Bronchial epithelial cell (primary cell): ENCODE measurements around the gene CCDC15. TPM values are rescaled to one million over a fixed set of nuclear protein-coding genes. Genes with fewer than 3 reads are reported as not detected.
A peak's percentile ranks its signal among the peaks of the same experiment; 100 is the strongest.

Experiments
- DNase-seq: peaks from one replicate; pipeline ENCODE4 v3.0.0-alpha.2; 2010; ENCODE audit warnings: low read depth
- FAIRE-seq: peaks from 2 replicates; lab custom pipeline; 2011; peaks lifted over from hg19 to GRCh38; lab: Jason Lieb, UNC
- H3K27me3 ChIP-seq: 2 replicates; pipeline ENCODE4 v1.5.1; 2011; ENCODE audit warnings: low read length; ENCODE audit not compliant: control insufficient read depth, insufficient read depth
- H3K36me3 ChIP-seq: 2 replicates; pipeline ENCODE4 v1.5.1; 2011; ENCODE audit warnings: low read length; ENCODE audit not compliant: control insufficient read depth, insufficient read depth
- H3K4me3 ChIP-seq: 2 replicates; pipeline ENCODE4 v1.5.1; 2011; ENCODE audit warnings: mild to moderate bottlenecking, low read depth, low read length, control low read depth
- total RNA-seq: library from RNA; depleted of rRNA; stranded (reverse); fragments of >200 nt; gene quantifications from 2 replicates; pipeline ENCODE4 v1.2.1, GENCODE V29; 2014
- TF ChIP-seq, protein P1 (sequence below): IDR thresholded peaks from 2 replicates; pipeline ENCODE4 v1.5.1; 2011; ENCODE audit warnings: mild to moderate bottlenecking, moderate library complexity, low read length, control low read depth, inconsistent platforms; ENCODE audit not compliant: insufficient read depth, severe bottlenecking

Gene CCDC15
- total RNA-seq, 1 donor from 2014 or later = 1.1 TPM

DNA sequence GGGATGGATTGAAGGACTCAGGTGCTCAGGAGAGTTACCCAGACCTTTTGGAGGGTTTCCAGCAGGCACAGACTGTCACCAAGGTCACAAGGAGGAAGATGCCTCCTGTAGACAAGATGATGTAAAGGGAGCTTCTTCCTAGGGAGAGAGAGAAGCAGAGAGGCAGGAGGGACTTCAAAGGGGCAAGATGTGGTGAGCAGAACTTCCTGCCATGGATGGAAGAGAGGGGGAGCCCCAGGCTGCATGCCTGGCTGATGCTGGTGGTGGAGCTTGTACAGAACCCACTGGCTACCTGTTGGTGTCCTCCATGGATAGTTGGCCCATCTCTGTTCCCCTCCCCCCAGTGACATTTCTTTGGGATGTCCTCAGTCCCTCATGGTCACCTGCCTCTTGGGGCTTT lies 30.7 kb upstream of the CCDC15 start:
- no peaks in the 10 kb centered on the region for H3K27me3 ChIP-seq
- TF ChIP-seq, protein P1, sequence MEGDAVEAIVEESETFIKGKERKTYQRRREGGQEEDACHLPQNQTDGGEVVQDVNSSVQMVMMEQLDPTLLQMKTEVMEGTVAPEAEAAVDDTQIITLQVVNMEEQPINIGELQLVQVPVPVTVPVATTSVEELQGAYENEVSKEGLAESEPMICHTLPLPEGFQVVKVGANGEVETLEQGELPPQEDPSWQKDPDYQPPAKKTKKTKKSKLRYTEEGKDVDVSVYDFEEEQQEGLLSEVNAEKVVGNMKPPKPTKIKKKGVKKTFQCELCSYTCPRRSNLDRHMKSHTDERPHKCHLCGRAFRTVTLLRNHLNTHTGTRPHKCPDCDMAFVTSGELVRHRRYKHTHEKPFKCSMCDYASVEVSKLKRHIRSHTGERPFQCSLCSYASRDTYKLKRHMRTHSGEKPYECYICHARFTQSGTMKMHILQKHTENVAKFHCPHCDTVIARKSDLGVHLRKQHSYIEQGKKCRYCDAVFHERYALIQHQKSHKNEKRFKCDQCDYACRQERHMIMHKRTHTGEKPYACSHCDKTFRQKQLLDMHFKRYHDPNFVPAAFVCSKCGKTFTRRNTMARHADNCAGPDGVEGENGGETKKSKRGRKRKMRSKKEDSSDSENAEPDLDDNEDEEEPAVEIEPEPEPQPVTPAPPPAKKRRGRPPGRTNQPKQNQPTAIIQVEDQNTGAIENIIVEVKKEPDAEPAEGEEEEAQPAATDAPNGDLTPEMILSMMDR = no peak
- no peak overlapping the region for H3K4me3 ChIP-seq
- FAIRE-seq (no peak), DNase-seq (no peak)
- no peaks in the 10 kb centered on the region for H3K36me3 ChIP-seq

DNA sequence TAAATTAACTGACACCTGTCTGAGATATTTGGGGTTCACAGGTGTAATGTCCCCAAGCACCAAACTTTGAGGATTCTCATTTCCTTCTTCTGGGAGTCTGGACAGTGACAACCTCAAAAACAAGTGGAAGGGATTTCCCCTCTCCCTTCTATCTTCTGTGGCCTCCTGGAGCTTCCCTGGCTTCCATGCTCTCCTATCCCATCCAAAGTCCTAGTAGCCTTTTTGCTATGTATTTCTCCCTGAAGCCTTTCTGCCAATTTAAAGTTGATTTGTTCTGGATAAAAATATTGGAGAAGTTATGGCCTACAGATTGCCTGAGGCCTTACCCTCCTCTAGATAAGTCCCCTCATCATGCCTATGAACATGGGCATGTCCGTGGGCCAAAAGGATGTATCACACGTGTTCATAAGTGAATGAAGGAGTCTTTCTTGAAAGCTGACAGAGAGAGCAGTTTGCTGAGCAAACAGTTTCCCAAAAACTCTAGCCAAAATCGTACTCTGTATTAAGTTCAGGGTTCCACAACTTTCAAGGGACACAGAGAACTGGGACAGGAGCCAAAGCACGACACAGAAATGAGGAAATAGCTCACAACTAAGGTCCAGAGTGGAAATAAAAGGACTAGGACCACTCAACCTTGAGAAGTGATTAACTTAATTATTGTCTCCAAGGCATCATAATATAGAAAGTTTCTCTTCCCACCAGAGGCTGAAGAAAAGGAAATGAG lies 24.9 kb upstream of the CCDC15 start:
- H3K27me3 ChIP-seq = no peaks in the 10 kb centered on the region
- TF ChIP-seq, protein P1 = no peak

DNA sequence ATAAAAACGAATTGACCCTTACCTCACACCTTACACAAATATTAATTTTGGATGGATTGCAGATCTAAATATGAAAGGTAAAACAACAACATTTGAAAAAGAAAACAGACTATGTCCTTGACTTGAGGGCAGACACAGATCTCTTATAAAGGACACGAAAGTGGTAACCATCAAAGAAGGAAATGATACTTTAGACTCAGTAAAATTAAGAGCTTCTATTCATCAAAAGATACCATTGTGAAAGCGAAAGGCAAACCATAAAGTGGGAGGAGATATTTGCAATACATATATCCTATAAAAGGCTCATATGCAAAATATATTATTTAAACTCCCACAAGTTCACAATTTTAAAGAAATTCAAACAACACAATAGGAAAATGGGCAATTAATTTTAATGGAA lies 23.2 kb upstream of the CCDC15 start:
- no peak for FAIRE-seq
- TF ChIP-seq, protein P1 = no peak
- DNase-seq = no peak

More for the DNA sequence above, 24.9 kb upstream of the CCDC15 start:
- Histone ChIP-seq H3K4me3 (no peak overlapping the region), H3K36me3 (no peaks in the 10 kb centered on the region)
- DNase-seq (no peak), FAIRE-seq (no peak)

DNA sequence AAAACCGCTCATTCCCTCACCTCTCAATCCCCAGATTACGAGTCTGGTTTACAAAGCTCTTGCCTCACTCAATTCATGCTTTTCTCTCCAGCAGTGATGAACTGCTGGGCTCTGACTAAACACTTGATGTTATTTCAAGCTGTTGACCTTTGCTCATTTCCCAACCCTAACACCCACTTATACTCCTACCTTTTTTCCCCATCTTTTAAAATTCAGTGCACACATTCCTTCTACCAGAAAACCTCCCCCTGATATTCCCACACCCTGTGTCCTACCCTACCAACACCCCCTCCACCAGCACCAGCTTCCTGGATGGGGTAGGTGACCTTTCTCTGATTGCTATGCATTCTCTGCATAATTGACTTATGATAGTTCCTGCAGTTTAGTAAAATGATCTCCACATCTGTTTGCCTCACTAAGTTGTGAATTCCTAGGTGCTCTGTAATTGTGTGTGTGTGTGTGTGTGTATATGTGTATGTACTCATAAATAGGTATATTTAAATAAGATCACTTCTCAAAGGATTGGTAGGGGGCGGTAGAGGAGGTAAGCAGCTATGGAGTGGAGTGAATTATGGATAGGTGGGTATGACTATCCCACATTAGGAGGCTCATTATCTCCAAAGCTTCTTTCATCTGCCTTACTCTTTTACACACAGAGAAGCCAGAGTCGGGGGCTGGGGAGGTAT lies 19.0 kb upstream of the CCDC15 start:
- FAIRE-seq (no peak), DNase-seq (peak; percentile 31)
- TF ChIP-seq, protein P1 = no peak
- H3K36me3 ChIP-seq = no peaks in the 10 kb centered on the region
- H3K4me3 ChIP-seq = no peak overlapping the region
- H3K27me3 ChIP-seq = peaks cover 2% of the 10 kb centered on the region

More for the DNA sequence above, 23.2 kb upstream of the CCDC15 start:
- Histone ChIP-seq H3K4me3 (no peak overlapping the region), H3K27me3 (no peaks in the 10 kb centered on the region), H3K36me3 (no peaks in the 10 kb centered on the region)

DNA sequence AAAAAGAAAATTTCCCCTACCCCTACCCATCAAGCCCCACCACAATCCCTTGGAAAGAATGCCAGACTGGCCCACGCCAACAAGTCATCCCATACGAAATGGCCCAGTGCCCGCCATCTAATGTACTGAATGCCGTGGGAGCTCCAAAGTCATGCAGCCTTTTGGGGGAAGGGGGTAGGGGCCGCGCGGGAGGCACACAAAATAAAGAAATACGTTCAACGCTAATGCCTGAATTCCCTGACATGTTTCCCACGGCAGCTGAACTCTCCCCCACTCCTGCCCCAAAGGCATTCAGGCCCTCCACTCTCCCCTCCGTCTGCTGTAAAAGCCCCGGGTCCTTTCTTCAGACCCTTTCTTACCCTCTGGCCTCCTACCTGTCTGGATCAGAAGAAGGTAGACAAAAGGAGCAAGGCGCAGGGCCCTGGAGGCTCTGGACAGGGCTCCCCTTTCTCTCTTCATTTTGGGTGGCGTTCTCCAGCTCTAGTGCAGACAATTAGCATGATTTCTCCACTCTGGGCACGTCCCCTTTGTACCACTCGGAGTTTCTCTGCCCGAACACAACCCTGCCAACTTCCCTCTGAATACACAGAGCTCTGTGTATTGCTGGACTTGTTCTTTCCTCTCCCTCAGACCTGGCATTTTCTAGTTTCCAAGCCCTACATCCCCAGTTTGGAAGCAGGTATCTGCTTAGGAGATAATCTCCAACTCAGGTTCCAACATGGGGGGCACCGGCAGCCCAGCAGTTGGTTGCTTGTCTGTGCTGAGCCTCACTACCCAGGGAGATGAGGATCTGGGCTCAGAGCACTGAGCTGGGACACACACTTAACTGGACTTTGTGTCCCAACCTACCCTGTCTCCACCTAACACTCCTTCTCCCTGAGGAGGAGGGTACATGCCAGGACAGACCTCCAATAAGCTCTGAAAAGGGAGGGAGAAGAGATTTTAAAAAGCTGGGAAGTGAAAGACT lies 18.2 kb upstream of the CCDC15 start, which contains the start of gene HEPACAM:
Gene HEPACAM (minus strand): TSS at position 500 of the 967 bp plus-strand sequence. CDS start 41 bp downstream, at position 459.
- DNase-seq = no peak
- peaks cover 2% of the 10 kb centered on the region for H3K27me3 ChIP-seq
- TF ChIP-seq, protein P1 = no peak
- H3K4me3 ChIP-seq = no peak within 1 kb of the TSS
- FAIRE-seq = no peak
- H3K36me3 ChIP-seq = no peaks in the 10 kb centered on the region
